Measurements from ENCODE around the gene TOP3B. TPM values are rescaled to one million over a fixed set of nuclear protein-coding genes. Genes with fewer than 3 reads are reported as not detected.

TOP3B gene
- total and polyA plus RNA-seq, 2 experiments from 2014 or later: 35.7 to 77.7 TPM

GRCh38 chr22:21960200-21961126, 22.1 kb downstream of the TOP3B start:
- H3K4me1 Mint-ChIP-seq: no peaks in the 10 kb centered on the region
- TF ChIP-seq STAT1 (IDR thresholded peaks at IDR 0.05; ENCODE audit: unreplicated experiment) (no peak), ZNF114 (CRISPR knock-in tag; IDR thresholded peaks at IDR 0.05) (no peak), EZH2 (IDR thresholded peaks at IDR 0.05; ENCODE audit: low read depth, unreplicated experiment) (no peak)
- H3K27ac Mint-ChIP-seq: no peak overlapping the region
- Histone ChIP-seq H3K4me1 (ENCODE audit: insufficient read depth) (no peaks in the 10 kb centered on the region), H3K36me3 (ENCODE audit: insufficient read depth) (no peaks in the 10 kb centered on the region), H4K20me1 (replicated peaks; ENCODE audit: insufficient read depth) (peaks cover 5% of the 10 kb centered on the region; the same call in 1 of the 2 replicates), H3F3A (replicated peaks; ENCODE audit: low read depth) (no peaks in the 10 kb centered on the region), H3K79me2 (replicated peaks; ENCODE audit: insufficient read depth) (no peaks in the 10 kb centered on the region), H3K4me3 (no peak overlapping the region), H3K27me3 (ENCODE audit: insufficient read depth) (peaks cover 8% of the 10 kb centered on the region; the same call in 1 of the 2 replicates), H3K9me2 (ENCODE audit: insufficient read depth) (no peaks in the 10 kb centered on the region), H3K27ac (ENCODE audit: low read depth) (no peak overlapping the region), H2AFZ (no peak overlapping the region), H3K4me2 (no peak overlapping the region)
- DNase-seq (ENCODE audit: low spot score) (no peak), ATAC-seq (no peak)
- H3K27me3 Mint-ChIP-seq (ENCODE audit: insufficient read depth, low read depth, poor library complexity): peaks cover 11% of the 10 kb centered on the region
- H3K36me3 Mint-ChIP-seq (ENCODE audit: low read depth): peaks cover 50% of the 10 kb centered on the region
- H3K4me3 Mint-ChIP-seq: no peak overlapping the region
- H3K9me3 Mint-ChIP-seq: peaks cover 4% of the 10 kb centered on the region; the same call in 2 of the 3 replicates

GRCh38 chr22:21959274-21960074, 23.1 kb downstream of the TOP3B start:
- DNase-seq (ENCODE audit: low spot score): no peak
- Histone ChIP-seq H3K4me1 (ENCODE audit: insufficient read depth) (no peaks in the 10 kb centered on the region), H3K4me2 (no peak overlapping the region), H2AFZ (no peak overlapping the region), H3K4me3 (no peak overlapping the region), H3F3A (replicated peaks; ENCODE audit: low read depth) (no peaks in the 10 kb centered on the region), H3K79me2 (replicated peaks; ENCODE audit: insufficient read depth) (no peaks in the 10 kb centered on the region), H3K9me2 (ENCODE audit: insufficient read depth) (no peaks in the 10 kb centered on the region), H3K27me3 (ENCODE audit: insufficient read depth) (peaks cover 16% of the 10 kb centered on the region), H4K20me1 (replicated peaks; ENCODE audit: insufficient read depth) (peaks cover 5% of the 10 kb centered on the region; the same call in 1 of the 2 replicates), H3K27ac (ENCODE audit: low read depth) (no peak overlapping the region), H3K36me3 (ENCODE audit: insufficient read depth) (no peaks in the 10 kb centered on the region)
- Mint-ChIP-seq H3K4me3 (no peak overlapping the region), H3K4me1 (no peaks in the 10 kb centered on the region), H3K36me3 (ENCODE audit: low read depth) (peaks cover 40% of the 10 kb centered on the region), H3K27ac (no peak overlapping the region), H3K27me3 (ENCODE audit: insufficient read depth, low read depth, poor library complexity) (peaks cover 10% of the 10 kb centered on the region), H3K9me3 (peaks cover 4% of the 10 kb centered on the region; the same call in 2 of the 3 replicates)
- ATAC-seq: no peak
- no peak for TF ChIP-seq ZNF462 (CRISPR knock-in tag; IDR thresholded peaks at IDR 0.05)

All from GM23338 (cell line).